Vagina (tissue), 2 donors: ENCODE measurements around the gene IPO11.

Experiments used
- CTCF ChIP-seq, 3 experiments: fragments of 450-650 bp in 2 of 3; fragments of 200-600 bp in 1 of 3; sonication (generic) in 1 of 3; IDR thresholded peaks; one replicate each; pipeline ENCODE4 v1.5.1; 2017 to 2019; ENCODE audit warnings: antibody characterized with exemption in 3 of 3, mild to moderate bottlenecking in 2 of 3, moderate library complexity in 2 of 3
- POLR2A ChIP-seq, 2 donors: fragments of 450-650 bp; IDR thresholded peaks; one replicate each; pipeline ENCODE4 v1.6.1; 2017; ENCODE audit warnings: antibody characterized with exemption in 2 of 2, mild to moderate bottlenecking in 2 of 2, moderate library complexity in 2 of 2

- TF ChIP-seq CTCF (IDR thresholded peaks at IDR 0.05): no peak
- TF ChIP-seq POLR2A (IDR thresholded peaks at IDR 0.05): no peak
These were observed 201.8 kb downstream of the IPO11 start for GRCh38 chr5:62614355-62614754.
